ENCODE measurements around the gene HNMT.

DNA sequence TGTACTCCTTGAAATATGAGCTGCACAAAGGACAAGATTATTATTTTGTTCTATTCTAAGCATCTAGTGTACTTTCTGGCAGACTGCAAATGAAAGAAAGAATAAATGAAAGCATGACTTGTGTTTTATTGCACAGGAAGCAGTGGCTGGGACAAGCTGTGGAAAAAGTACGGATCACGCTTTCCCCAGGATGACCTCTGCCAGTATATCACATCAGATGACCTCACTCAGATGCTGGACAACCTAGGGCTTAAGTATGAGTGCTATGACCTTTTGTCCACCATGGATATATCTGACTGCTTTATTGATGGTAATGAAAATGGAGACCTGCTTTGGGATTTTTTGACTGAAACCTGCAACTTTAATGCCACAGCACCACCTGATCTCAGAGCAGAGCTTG is 49.4 kb downstream of the HNMT start:
- TF ChIP-seq, protein P1, sequence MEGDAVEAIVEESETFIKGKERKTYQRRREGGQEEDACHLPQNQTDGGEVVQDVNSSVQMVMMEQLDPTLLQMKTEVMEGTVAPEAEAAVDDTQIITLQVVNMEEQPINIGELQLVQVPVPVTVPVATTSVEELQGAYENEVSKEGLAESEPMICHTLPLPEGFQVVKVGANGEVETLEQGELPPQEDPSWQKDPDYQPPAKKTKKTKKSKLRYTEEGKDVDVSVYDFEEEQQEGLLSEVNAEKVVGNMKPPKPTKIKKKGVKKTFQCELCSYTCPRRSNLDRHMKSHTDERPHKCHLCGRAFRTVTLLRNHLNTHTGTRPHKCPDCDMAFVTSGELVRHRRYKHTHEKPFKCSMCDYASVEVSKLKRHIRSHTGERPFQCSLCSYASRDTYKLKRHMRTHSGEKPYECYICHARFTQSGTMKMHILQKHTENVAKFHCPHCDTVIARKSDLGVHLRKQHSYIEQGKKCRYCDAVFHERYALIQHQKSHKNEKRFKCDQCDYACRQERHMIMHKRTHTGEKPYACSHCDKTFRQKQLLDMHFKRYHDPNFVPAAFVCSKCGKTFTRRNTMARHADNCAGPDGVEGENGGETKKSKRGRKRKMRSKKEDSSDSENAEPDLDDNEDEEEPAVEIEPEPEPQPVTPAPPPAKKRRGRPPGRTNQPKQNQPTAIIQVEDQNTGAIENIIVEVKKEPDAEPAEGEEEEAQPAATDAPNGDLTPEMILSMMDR (IDR thresholded peaks at IDR 0.05): no peak
- TF ChIP-seq POLR2A (IDR thresholded peaks at IDR 0.05): no peak
